HK-2 (cell line): ENCODE measurements around the gene CFAP299.

ENCODE experiments used
- DNase-seq: peaks from one replicate; pipeline ENCODE4 v3.0.0-alpha.2; 2018; ENCODE audit not compliant: unreplicated experiment

The CFAP299 gene

DNA sequence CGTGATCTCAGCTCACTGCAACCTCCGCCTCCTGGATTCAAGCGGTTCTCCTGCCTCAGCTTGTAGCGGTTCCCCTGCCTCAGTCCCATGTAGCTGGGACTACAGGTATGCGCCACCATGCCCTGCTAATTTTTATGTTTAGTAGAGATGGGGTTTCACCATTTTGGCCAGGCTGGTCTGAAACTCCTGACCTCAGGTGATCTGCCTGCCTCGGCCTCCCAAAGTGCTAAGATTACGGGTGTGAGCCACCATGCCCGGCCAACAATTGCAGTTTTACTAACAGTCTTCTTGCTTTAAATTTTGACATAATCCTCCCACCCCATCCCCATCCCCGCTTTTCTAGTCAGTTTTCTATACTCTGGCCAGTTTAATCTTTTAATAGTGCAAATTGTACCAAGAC, 112.0 kb downstream of the CFAP299 start:
- no peak for DNase-seq

DNA sequence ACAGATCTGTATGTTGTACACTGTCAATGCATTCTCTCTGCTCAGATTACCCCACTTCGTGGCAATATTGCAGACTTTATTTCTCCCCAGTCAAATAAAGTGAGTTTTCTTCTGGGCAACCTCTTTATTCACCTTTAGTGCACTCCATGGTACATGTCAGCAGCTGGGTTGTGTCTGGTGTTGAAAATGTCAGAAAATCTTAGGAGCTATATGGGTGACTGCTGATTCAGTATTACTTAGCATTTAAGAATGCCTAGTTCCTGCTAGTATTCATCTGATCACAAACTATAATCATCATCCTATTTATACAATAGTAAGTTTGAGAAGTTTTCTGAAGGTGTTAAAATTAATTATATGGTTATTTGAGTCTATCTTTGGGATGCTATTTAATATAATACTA, 112.5 kb downstream of the CFAP299 start:
- no peak for DNase-seq

DNA sequence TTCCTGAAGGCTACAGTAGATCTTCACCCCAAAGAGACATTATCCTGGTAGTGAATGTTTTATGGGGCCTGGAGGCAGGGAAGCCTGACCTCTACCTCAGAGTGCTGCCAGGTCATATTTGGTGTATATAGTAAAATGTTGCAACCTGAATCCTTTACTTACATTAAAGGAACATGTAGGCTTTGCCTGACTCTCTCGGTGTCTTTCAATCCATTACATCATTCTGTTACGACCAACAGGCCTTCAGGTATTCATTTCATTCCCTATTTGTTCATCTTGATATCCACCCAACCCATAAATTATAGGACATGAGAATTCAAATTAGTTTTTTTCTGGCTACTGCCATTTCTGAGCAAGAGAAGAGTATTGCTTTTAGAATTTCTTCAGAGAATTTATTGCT, 116.5 kb downstream of the CFAP299 start:
- DNase-seq = no peak

DNA sequence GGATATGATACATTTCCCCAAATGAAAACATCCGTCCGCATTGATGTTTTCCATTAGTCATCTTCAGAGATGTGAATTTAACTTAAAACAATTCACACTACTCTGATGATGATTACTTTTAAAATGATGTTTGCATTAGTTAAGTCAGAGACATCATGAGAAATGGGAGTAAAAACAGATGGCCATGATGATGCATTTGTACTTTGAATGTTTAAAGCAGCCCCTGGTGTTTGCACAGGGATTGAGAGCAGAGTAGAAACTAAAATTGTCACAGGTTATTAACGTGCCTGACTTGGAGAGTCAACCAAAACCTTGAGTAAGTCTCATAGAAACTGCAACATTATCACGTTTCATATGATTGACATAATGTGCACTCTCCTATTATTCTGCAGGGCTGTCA, 117.2 kb downstream of the CFAP299 start:
- no peak for DNase-seq

DNA sequence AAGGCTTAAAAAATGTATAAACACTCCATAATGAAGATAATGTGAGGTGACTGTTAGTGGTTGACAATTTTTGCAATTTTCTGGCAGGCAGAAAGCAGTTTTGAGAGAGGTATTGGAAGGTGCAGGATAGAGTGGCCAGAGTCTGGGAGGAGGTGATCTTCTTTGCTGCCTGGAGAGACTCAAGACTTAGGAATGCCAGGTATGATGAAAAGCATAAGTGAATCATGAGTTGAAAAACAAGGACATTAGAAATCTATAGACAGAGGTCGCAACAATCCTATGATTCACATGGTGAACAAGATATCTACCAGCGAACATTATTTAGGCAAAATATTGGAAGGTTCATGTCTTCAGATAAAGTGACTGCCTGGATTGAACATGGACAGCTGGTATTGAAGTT, 118.5 kb downstream of the CFAP299 start:
- no peak for DNase-seq

DNA sequence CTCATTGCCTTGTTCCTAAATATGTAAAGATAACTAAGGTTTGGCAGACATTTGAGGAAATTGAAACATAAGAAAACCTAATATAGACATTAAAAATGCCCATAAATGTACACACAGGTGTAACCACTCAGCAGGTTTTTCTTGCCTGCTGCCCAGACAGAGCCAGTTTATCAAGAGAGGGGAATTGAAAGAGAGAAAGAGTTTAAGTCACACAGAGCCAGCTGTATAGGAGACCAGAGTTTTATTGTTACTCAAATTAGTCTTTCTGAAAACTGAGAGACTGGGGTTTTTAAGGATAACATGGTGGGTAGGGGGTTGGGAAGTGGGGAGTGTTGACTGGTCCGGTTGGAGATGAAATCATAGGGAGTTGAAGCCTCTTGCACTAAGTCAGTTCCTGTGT, 119.0 kb downstream of the CFAP299 start:
- DNase-seq = no peak

DNA sequence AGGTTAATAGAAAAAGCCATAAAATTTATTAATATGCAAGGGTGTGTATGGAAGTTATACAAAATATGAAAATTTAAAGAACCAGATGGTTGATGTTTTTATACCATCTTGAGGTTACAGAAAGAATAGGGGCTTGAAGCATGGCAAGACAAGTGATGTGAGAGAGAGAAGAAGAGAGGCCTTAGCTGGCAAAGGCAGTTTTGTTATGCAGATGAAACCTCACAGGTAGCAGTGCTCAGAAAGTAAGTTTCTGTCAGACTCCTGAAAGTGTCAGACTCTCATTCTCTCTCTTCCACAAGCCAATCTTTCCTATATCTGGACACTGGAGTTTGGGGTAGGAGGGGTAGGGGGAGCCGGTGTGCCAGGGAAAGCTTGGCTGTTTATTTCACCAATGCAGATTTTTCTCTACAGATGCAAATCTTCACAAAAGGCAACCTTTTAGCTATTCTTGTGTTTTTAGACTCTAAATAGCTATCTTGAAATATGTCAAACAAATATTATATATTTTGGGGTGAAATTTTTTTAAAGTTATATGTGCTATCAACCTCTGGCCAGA, 124.5 kb downstream of the CFAP299 start:
- DNase-seq = no peak

DNA sequence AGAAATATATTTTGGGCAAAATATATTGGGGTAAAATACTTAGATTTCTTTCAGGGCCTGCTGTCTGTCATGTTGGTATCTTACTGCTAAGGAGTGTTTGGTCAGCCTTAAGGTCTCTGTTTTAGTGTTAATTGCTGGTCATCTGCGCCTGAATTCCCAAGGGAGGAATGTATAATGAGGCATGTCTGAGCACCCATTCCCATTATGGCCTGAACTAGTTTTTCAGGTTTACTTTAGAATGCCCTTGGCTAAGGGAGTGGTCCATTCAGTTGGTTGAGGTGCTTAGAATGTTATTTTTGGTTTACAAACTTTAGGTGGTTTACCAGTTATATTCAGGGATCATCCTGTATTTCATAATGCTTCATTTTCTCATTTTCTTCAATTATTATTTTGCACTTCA, 125.9 kb downstream of the CFAP299 start:
- no peak for DNase-seq

DNA sequence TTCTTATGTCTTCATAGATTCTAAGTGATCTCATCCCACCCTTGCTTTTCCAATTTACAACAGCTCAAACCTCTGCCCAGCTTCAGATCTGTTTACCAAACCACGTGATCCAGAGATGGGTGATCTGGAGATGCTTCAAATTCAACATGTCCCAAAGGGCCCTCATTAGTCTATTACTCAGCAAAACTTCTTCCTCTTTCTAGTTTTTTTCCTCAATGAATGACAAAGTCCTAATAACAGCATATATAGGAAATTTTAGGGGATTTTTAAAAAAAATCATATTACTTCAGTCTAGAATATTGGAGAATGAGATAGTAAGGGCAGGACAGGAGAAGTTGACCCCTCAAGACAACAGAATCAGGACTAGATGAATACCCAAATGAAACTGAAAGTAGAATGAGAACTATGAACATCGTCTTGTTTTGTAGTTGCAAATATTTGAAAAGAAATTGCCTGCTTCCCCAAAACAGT, 127.1 kb downstream of the CFAP299 start:
- DNase-seq = no peak

DNA sequence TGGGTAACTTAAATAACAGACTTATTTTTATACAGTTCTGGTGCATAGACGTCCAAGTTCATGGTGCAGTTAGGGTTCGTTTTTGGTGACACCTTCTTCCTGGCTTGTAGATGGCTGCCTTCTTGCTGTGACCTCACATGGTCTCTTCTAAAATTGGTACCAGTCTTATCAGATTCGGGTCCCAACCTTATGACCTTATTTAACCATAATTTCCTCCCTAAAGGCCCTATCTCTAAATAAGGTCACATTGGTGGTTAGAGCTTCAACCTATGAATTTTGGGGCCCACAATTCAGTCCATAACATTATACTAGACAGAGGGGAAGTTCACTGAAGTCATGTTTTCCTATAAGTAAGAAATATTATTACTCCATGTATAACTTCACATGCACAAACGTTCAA, 128.0 kb downstream of the CFAP299 start:
- DNase-seq = no peak

DNA sequence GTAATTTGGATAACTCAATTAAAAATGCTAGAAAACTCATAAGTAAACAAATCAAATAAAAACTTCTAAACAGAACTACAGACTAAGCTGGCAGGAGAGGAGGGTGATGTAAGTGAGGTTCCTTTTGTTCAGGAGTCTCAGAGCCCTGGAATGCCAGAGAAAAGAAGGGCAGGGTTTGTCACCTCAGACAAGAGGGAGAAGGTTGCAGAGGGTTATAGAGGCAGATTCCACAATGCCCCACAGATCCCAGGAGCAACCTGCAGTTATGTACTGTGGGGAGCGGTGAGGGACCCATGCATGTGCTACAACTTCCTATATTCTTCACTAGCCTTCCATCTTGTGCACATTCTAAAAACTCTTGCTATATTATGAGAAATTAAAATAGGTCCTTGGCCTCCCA, 129.7 kb downstream of the CFAP299 start:
- no peak for DNase-seq

DNA sequence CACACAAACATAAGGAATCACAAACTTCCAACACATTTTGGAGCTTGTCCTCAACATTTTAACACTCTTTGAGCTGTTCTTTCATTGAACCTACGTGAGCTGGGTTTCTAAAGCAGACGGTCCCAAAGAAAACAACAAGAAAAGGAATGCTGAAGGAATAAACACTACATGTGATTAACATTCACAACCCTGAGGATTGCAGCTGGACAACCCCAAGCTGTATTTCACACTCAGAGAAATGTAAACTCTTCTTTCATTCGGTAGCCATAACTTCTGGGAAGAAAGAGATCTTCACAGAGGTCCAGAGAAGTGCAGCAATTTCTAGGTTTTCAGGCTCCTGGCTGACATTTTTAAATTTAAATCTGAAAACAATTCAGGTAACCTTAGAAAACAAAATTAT, 130.2 kb downstream of the CFAP299 start:
- DNase-seq = no peak

DNA sequence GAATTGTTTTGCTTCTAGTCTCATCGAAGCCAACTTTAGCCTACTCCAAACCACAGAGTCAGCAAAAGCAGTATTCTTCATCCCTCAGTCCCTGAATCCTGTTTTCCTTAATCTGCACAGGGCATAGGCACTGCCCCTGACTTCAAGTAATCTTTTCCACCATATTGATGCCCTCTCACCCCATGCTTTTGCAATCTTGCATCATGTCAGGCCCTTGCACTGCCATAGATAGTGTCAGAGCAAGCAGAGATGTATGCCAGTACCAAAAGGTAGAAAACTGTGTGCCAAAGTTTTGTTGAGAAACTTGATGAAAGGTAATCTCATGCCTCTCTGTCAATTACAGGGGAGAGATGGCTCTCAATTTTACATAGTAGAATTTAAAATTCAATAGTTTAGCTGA, 131.1 kb downstream of the CFAP299 start:
- no peak for DNase-seq

DNA sequence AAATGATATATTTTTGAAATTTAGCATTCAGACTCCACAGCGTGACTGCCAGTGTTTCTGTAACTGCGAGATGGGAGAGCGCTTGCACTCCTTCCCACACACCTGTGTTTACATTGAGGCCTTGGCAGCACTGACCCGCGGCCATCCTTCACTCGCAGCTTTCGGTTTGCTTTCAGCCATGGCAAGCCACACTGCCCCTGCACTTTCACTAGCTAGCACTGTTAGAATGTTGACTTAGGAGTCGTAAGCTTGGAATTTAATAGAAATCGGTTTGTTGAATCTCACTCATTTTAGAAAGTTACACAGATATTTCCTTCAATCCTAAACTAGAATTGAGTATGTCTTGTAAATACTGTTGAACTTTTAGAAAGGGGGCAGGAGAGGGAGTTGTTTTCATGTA, 136.2 kb downstream of the CFAP299 start:
- no peak for DNase-seq

DNA sequence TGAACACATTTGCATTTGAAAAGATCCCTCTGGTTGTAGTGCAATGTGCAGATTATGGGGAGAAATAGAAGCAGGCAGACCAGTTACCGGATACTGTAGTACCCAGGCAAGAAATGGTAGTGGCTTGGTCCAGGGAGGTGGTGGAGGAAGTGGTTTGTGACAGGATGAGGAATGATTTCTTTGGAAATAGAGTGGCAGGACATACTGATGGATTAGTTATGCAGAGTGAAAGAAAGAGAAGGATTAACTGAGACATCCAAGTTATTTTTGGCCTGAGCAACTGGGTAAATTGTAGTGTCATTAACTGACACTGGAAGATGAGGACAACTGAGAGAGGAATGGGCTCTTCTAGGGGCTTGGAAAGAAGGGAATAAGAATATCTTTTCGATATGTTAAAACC, 139.7 kb downstream of the CFAP299 start:
- no peak for DNase-seq

DNA sequence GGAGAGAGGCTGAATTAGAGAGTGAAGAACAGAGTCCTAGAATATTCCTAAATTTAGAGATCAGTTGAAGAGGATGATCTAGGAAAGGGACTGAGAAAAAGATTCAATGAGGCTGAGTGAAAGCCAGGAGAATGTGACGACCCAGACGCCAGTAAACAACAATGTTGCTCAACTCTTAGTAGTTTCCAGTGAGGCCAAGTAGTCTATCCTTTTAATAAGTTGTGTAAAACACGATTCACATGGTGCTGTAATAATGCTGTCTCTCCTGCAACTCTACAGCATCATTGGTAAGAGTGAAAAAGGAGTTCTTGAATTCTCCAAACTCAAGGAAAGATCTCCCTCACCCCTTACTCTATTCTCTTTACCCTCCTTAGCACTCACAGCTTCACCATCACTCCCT, 140.3 kb downstream of the CFAP299 start:
- DNase-seq = no peak

DNA sequence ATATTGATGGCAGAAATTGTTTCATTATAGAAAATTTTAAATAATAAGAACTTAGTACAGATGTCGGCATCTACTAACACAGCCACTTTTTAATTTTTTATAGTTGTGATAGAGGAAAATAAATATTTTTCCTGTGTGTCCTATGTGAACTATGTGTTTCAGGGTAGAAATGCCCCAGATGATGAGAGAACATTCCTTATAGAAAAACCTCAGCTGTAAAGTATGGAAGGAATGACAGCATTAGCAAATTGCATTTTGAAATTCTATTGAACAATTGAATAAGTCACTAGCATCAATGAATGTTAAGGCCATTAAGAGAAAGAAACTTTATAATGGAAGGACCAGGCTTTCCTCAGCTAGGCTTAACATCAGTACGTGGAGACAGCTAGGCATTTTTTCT, 149.2 kb downstream of the CFAP299 start:
- DNase-seq = no peak

DNA sequence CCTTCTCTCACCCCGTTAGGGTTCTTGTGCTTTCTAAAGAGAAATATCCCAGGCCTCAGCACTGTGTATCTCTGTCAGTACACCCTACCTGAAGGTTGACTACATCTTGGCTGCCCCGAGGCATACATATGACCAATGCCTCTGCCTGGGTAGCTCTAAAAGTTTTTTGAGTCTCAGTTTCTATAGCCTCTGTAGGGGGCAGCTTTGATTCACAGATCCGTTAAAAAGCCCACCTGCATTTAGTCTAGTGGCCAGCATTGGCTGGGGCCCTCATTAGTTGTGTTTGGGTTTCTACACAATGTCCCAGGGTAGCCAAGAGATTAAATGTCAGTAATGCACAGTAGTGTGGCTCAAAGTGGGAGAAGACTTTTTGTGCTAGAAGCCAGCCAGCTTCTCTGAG, 151.1 kb downstream of the CFAP299 start:
- DNase-seq = no peak

DNA sequence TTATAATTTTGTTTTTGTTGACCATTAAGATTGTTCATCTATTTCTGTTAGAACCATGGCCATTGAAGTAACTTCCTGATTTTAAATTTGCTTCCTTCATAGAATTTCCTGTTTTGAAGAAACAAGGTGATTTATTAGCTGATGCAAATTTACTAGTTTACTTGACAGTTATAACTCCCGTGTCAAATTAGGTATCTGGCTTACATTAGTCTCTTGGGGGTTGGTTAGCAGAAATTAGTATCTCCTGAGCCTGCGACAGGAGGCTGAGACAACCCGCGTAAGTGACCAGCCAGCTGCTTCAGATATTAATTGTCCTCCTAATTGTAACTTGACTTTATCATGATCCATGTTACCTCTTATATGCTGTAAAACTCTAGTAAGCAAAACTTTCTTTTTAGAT, 154.3 kb downstream of the CFAP299 start:
- no peak for DNase-seq

DNA sequence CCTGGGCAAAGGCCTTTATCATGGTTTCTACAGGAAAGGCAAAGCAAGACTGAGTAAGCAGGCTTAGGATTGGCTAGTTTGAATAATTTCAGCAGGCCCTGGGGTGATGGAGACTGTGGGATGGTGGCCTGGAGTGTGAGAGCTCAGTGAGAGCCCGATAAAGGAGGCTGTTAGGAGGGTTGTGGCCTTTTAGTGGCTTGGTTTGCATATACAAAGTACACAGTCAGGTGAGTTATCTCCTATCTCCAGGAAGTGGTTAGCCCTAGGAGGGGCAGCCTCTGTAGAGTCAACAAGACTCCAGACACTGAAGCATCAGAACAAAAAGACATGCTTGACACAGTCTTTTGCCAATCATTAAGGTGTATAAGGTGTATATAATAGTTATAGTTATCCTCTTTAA, 157.2 kb downstream of the CFAP299 start:
- no peak for DNase-seq

DNA sequence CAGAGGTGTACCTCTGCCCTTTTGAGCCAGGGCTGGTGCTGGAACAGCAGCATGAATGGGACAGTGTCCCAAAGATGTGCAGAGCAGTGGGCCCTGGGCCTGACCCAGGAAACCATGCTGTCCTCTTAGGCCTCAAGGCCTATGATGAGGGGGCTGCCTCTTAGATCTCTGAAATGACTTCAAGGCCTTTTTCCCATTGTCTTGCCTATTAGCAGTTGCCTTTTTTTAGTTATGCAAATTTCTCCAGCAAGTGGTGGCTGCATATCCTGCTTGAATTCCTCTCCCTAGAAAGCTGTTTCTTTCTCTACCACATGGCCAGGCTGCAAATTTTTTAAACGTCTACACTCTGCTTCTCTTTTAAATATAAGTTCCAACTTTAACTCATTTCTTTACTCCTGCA, 160.3 kb downstream of the CFAP299 start:
- DNase-seq = no peak

DNA sequence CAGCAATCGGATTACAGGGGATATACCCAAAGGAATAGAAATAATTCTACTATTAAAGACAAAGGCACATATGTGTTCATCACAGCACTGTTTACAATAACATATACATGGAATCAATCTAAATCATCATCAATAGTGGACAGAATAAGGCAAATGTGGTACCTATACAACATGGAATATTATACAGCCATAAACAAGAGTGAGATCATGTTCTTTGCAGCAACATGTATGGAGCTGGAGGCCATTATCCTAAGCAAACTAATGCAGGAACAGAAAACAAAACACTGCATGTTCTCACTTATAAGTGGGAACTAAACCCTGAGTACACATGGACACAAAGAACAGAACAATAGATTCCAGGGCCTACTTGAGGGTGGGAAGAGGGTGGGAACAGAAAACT, 163.2 kb downstream of the CFAP299 start:
- no peak for DNase-seq

DNA sequence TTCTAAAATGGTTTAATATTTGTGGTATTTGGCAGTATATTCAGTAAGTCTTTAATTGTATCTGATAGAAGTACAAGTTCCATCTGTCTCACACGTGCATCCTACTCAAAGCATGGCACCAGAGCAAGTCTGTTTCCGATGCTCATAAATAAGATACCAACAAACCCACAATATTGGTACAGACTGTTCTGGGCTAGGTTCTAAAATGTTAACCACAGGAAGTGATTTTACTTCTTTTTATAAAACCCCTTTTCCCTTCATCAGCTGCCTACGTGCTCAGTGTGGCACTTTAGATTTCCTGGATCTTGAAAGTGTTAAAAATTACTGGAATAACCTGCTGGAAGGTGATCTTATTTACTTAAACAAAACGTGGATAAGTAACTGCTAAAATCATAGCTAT, 165.1 kb downstream of the CFAP299 start:
- DNase-seq = no peak

DNA sequence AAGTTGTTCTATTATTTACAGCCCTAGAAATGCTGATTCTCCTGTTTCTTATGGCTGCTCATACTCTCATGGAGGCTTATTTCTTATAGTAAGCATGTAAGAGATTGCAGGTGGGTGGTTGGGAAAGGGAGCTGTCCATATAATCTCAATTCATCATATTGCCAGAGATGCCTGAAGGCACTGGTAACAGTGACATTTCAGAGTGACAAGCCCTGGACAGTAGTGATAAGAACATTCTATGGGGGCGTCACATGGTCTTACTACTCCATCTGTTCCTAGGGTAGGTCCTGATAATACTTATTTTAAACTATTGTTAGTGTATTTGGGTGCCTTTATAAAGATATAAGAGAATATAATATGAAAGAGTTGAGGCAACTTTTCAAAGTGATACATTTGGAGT, 171.5 kb downstream of the CFAP299 start:
- no peak for DNase-seq

DNA sequence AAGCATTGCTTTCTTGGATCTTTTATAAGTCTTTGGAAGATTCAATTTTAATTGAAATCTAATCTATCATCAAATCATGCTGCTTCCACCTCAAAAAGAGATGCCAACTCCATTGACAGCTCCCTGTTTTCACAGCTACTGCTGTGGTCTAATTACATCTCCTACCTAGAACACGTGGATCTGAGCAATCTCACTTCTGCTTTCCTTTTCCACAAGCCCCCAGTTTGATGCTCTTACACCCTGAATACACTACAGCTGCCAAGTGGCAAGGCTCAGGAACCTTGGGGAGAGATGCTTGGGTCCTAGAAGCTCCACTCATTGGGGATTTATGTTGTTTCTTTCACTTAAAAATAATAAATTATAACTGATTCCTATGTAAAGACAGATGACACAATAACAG, 172.0 kb downstream of the CFAP299 start:
- DNase-seq = no peak
